K562 (cell line): ENCODE measurements around the gene IL17REL. TPM values are rescaled to one million over a fixed set of nuclear protein-coding genes. Genes with fewer than 3 reads are reported as not detected.

Experiments
- ARID2 ChIP-seq: fragments of 450-650 bp; IDR thresholded peaks from 2 replicates; pipeline ENCODE4 v1.6.1; 2017; ENCODE audit warnings: antibody characterized with exemption, mild to moderate bottlenecking
- ATF4 ChIP-seq: fragments of 450-650 bp; formaldehyde crosslinking; IDR thresholded peaks from 2 replicates; pipeline ENCODE4 v1.4.0; 2022; ENCODE audit warnings: mild to moderate bottlenecking, moderate library complexity
- BACH1 ChIP-seq: fragments of 200-800 bp; sonication (Bioruptor generic); IDR thresholded peaks from 2 replicates; pipeline ENCODE4 v1.6.1; 2016; ENCODE audit warnings: missing genetic modification characterization, missing compliant biosample characterization
- DACH1 ChIP-seq: fragments of 450-650 bp; IDR thresholded peaks from 2 replicates; pipeline ENCODE4 v1.6.1; 2018; ENCODE audit not compliant: partially characterized antibody
- E2F4 ChIP-seq: sonication (generic); formaldehyde crosslinking; IDR thresholded peaks from 2 replicates; pipeline ENCODE4 v1.8.0; 2022; ENCODE audit warnings: mild to moderate bottlenecking, low read depth, missing genetic modification reagents
- ERF ChIP-seq: fragments of 450-650 bp; formaldehyde crosslinking; IDR thresholded peaks from 2 replicates; pipeline ENCODE4 v1.4.0; 2020; ENCODE audit warnings: mild to moderate bottlenecking, mixed read lengths
- ETV1 ChIP-seq: fragments of 450-650 bp; conservative IDR thresholded peaks from 2 replicates; pipeline ENCODE4 v1.6.1; 2016; ENCODE audit warnings: missing genetic modification characterization, control low read depth, low read depth, missing compliant biosample characterization
- FOXA3 ChIP-seq, 2 experiments: fragments of 450-650 bp in 1 of 2; sonication (generic) in 1 of 2; formaldehyde crosslinking; IDR thresholded peaks in 1 of 2; conservative IDR thresholded peaks in 1 of 2; 2 replicates each; pipeline versions ENCODE4 v1.4.0 to v1.8.0; 2020 to 2022; ENCODE audit warnings: mild to moderate bottlenecking in 2 of 2, missing genetic modification reagents in 1 of 2
- FOXK2 ChIP-seq, 2 experiments: fragments of 450-650 bp; IDR thresholded peaks in 1 of 2; conservative IDR thresholded peaks in 1 of 2; 2 replicates each; pipeline ENCODE4 v1.6.1; 2016; ENCODE audit warnings: low read depth in 2 of 2, mild to moderate bottlenecking in 1 of 2
- FUS ChIP-seq: fragments of 200-400 bp; formaldehyde crosslinking; optimal IDR thresholded peaks from 2 replicates; pipeline ENCODE3; 2017; ENCODE audit warnings: low read depth, low read length
- NELFE ChIP-seq: IDR thresholded peaks from 2 replicates; pipeline ENCODE4 v1.6.1; 2011; ENCODE audit warnings: mild to moderate bottlenecking; ENCODE audit not compliant: insufficient read depth, insufficient read length
- NFRKB ChIP-seq: fragments of 450-650 bp; IDR thresholded peaks from 2 replicates; pipeline ENCODE4 v1.6.1; 2016; ENCODE audit warnings: low read depth
- SIN3A ChIP-seq, 2 experiments: fragments of 150-350 bp in 1 of 2; IDR thresholded peaks; 2 replicates each; pipeline ENCODE4 v1.6.1; 2011 to 2016; ENCODE audit warnings: borderline replicate concordance in 2 of 2, low read depth in 2 of 2, low read length in 2 of 2, mild to moderate bottlenecking in 2 of 2, moderate library complexity in 2 of 2; ENCODE audit not compliant: control insufficient read depth in 1 of 2
- TFAP4 ChIP-seq: sonication (generic); formaldehyde crosslinking; IDR thresholded peaks from 2 replicates; pipeline ENCODE4 v1.8.0; 2022; ENCODE audit warnings: missing genetic modification reagents, mild to moderate bottlenecking, moderate library complexity, borderline replicate concordance
- THRAP3 ChIP-seq: fragments of 450-650 bp; IDR thresholded peaks from 2 replicates; pipeline ENCODE4 v1.6.1; 2016; ENCODE audit warnings: mild to moderate bottlenecking, inconsistent platforms, borderline replicate concordance
- ZNF398 ChIP-seq: fragments of 250-450 bp; sonication (Bioruptor Pico); IDR thresholded peaks from 2 replicates; pipeline ENCODE4 v1.8.0; 2021; ENCODE audit warnings: moderate library complexity, mild to moderate bottlenecking, inconsistent platforms
- ZNF445 ChIP-seq: fragments of 250-450 bp; sonication (Bioruptor Pico); IDR thresholded peaks from 2 replicates; pipeline ENCODE4 v1.4.0; 2020; ENCODE audit warnings: low read depth, mild to moderate bottlenecking, moderate library complexity
- ZNF586 ChIP-seq: fragments of 450-650 bp; formaldehyde crosslinking; conservative IDR thresholded peaks from 2 replicates; pipeline ENCODE4 v1.4.0; 2020; ENCODE audit warnings: mild to moderate bottlenecking, moderate library complexity
- polyA plus RNA-seq, 8 experiments: library from polyadenylated mRNA; depleted of rRNA in 4 of 8; stranded (reverse) in 5 of 8; unstranded in 3 of 8; fragments of >200 nt; fragmentation: Nextera tagmentation in 2 of 8; fragmentation: Illumina TruSeq in 1 of 8; extraction: Ambion mirVana in 2 of 8; extraction: Trizol in 1 of 8; gene quantifications; 2 replicates each; pipeline versions ENCODE4 v1.2.1 to v1.2.3, GENCODE V29; 2011 to 2014; ENCODE audit warnings: inconsistent platforms in 1 of 8, missing spikeins in 1 of 8
- total RNA-seq, 7 experiments: library from RNA; depleted of rRNA in 6 of 7; stranded (reverse); fragments of >200 nt in 6 of 7; fragmentation: Illumina TruSeq in 2 of 7; extraction: Trizol in 2 of 7; gene quantifications; 2 replicates each; pipeline versions ENCODE4 v1.2.1 to v1.2.3, GENCODE V29; 2011 to 2021; ENCODE audit warnings: low replicate concordance in 1 of 7
- TF ChIP-seq, protein P1 (sequence below): sonication (generic); formaldehyde crosslinking; IDR thresholded peaks from 2 replicates; pipeline ENCODE4 v1.8.0; 2023; ENCODE audit warnings: mild to moderate bottlenecking, missing genetic modification reagents
- TF ChIP-seq, protein P2 (sequence below): fragments of 250-450 bp; sonication (Bioruptor Pico); IDR thresholded peaks from 2 replicates; pipeline ENCODE4 v1.9.0; 2021; ENCODE audit warnings: mild to moderate bottlenecking

The IL17REL gene
- total and polyA plus RNA-seq, 9 of the 15 experiments (the other 6 are each of a cell fraction or from before 2014, with no cell fraction given): 0.05 to 0.42 (median 0.11) TPM; not detected in 4

DNA sequence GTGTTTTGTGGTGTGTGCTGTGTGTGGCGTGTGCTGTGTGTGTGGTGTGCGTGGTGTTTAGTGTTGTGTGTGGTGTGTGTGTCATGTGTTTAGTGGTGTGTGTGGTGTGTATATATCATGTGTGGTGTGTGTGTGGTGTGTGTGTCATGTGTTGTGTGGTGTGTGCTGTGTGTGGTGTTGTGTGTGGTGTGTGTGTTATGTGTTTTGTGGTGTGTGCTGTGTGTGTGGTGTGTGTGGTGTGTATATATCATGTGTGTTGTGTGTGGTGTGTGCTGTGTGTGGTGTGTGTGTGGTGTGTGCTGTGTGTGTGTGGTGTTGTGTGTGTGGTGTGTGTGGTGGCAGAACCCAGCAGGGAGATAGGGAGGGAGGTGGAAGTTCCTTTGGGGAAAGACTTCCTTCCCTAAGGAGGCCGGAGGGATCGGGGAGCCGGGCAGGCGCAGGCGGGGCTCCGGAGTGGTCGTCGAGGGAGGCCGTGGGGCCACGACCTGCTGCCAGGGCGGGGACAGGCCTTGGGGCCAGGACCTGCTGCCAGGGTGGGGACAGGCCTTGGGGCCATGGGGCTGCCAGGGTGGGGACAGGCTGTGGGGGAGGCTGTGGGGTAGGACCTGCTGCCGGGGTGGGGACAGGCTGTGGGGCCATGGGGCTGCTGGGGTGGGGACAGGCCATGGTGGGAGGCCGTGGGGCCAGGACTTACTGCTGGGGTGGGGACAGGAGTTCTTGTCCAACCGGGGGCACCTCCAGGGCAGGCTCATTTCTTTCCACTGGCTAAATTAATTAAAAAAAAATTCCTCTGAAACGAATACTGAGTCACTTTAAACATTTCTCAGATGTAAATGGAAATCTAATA lies 36.8 kb downstream of the IL17REL start (continued):
- TF ChIP-seq, protein P1, sequence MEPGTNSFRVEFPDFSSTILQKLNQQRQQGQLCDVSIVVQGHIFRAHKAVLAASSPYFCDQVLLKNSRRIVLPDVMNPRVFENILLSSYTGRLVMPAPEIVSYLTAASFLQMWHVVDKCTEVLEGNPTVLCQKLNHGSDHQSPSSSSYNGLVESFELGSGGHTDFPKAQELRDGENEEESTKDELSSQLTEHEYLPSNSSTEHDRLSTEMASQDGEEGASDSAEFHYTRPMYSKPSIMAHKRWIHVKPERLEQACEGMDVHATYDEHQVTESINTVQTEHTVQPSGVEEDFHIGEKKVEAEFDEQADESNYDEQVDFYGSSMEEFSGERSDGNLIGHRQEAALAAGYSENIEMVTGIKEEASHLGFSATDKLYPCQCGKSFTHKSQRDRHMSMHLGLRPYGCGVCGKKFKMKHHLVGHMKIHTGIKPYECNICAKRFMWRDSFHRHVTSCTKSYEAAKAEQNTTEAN: no peak
- TF ChIP-seq, protein P2, sequence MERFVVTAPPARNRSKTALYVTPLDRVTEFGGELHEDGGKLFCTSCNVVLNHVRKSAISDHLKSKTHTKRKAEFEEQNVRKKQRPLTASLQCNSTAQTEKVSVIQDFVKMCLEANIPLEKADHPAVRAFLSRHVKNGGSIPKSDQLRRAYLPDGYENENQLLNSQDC (CRISPR knock-in tag): no peak
- TF ChIP-seq THRAP3: no peak
- peak; percentile 43 to 51; a peak in 3 of 4 replicates for TF ChIP-seq FOXK2 (conservative IDR thresholded peaks at IDR 0.05 in 1 of 2, IDR thresholded peaks at IDR 0.05 in 1 of 2; ENCODE audit: low read depth in 2 of 2)
- no peak for TF ChIP-seq FUS
- TF ChIP-seq BACH1: no peak
- TF ChIP-seq ERF (CRISPR knock-in tag): no peak
- no peak for TF ChIP-seq DACH1
- no peak for TF ChIP-seq ETV1 (tag)
- no peak for TF ChIP-seq ZNF445 (CRISPR knock-in tag)
- TF ChIP-seq E2F4 (CRISPR knock-in tag): no peak
- TF ChIP-seq ARID2: no peak
- TF ChIP-seq NELFE: no peak
- no peak for TF ChIP-seq FOXA3 (CRISPR knock-in tag; conservative IDR thresholded peaks at IDR 0.05 in 1 of 2, IDR thresholded peaks at IDR 0.05 in 1 of 2)
- TF ChIP-seq ZNF586 (CRISPR knock-in tag): no peak
- 0 out of 2 replicates have a peak, but pooled peaks have one; percentile 59 for TF ChIP-seq NFRKB
- TF ChIP-seq SIN3A (IDR thresholded peaks at IDR 0.05; ENCODE audit: borderline replicate concordance in 2 of 2, control insufficient read depth in 1 of 2, low read depth in 2 of 2, low read length in 2 of 2): no peak
- TF ChIP-seq ZNF398: no peak
- no peak for TF ChIP-seq ATF4 (CRISPR knock-in tag)
- no peak for TF ChIP-seq TFAP4
